ENCODE measurements around the gene TAF8. TPM values are rescaled to one million over a fixed set of nuclear protein-coding genes. Genes with fewer than 3 reads are reported as not detected.
A peak's percentile ranks its signal among the peaks of the same experiment; 100 is the strongest.

The TAF8 gene
- total RNA-seq, 1 donor from 2014 or later = 35.1 TPM

GRCh38 chr6:42123379-42124103 is 73.2 kb downstream of the TAF8 start:
- no peak overlapping the region for H3K4me3 ChIP-seq
- H3K9me3 ChIP-seq = no peaks in the 10 kb centered on the region
- intact Hi-C loops (cut with DNase I) = no loop called here
- DNase-seq (no peak), ATAC-seq (no peak)
- TF ChIP-seq CTCF (IDR thresholded peaks at IDR 0.05) = no peak
- peaks cover 14% of the 10 kb centered on the region for H3K4me1 ChIP-seq
- H3K36me3 ChIP-seq = peaks cover 19% of the 10 kb centered on the region
- no peak overlapping the region for H3K27ac ChIP-seq
- no peaks in the 10 kb centered on the region for H3K27me3 ChIP-seq (ENCODE audit: low read depth)

DNA sequence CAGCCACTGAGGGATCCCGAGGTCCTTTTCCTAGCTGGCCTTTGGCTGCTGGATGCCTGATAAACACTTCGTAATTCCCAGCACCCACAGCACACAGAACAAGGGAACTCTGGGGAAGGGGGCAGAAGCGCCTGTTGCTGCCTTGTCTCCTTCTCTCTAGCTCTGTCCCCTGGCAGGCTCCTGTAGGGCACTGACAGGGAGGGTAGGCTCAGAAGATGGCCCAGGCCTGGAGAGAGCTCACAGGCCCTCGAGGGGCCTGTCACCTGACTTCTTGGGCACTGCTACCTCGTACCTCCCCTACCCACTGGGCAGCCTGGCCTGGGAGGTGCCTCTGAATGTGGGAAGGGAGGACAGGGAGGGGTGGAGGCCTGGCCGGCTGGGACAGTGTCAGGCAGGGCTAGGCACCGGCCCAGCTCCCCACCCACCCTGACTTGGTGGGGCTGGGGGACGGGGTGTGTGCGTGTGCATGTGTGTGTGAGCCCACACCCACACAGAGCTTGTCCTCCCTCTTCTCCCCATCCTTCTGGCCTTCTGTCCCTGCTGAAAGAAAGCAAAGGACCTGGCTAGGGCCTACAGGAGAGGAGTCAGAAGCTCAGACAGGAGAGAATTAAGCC is 74.0 kb downstream of the TAF8 start:
- no peak overlapping the region for H3K4me3 ChIP-seq

DNA sequence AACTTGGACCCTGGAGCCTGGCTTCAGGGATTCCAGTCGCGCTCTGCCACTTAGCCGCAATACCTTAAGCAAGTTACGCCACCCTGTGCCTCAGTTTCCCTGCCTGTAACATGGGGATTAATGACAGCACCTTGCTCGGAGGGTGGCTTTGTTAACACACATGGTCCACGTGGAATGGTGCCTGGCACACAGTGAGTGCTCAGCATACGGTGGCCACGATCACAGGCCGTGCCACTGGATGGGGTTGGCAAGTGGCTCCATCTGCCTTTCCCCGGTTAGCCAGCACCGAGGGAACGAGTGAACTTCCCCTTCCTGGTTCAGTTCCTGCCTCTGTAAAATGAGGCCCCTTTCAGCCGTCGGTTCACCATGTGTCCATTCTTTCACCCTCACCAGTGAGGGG is 74.9 kb downstream of the TAF8 start:
- Histone ChIP-seq H3K36me3 (peaks cover 19% of the 10 kb centered on the region), H3K4me1 (peaks cover 12% of the 10 kb centered on the region), H3K27me3 (ENCODE audit: low read depth) (no peaks in the 10 kb centered on the region), H3K4me3 (no peak overlapping the region), H3K9me3 (no peaks in the 10 kb centered on the region), H3K27ac (no peak overlapping the region)
- intact Hi-C loops (cut with DNase I) = no loop called here
- ATAC-seq (no peak), DNase-seq (no peak)
- no peak for TF ChIP-seq CTCF (IDR thresholded peaks at IDR 0.05)

More for the DNA sequence above, 74.0 kb downstream of the TAF8 start:
- Histone ChIP-seq H3K36me3 (peaks cover 19% of the 10 kb centered on the region), H3K27me3 (ENCODE audit: low read depth) (no peaks in the 10 kb centered on the region), H3K9me3 (no peaks in the 10 kb centered on the region), H3K4me1 (peaks cover 12% of the 10 kb centered on the region), H3K27ac (no peak overlapping the region)
- DNase-seq (no peak), ATAC-seq (peak in 1 of 2 donors; percentile 17)
- no peak for TF ChIP-seq CTCF (IDR thresholded peaks at IDR 0.05)
- intact Hi-C loops (cut with DNase I) = no loop called here

- H3K9me3 ChIP-seq = no peaks in the 10 kb centered on the region
- intact Hi-C loops (cut with DNase I) = no loop called here
- H3K4me3 ChIP-seq = no peak overlapping the region
- H3K36me3 ChIP-seq = peaks cover 19% of the 10 kb centered on the region
- peaks cover 12% of the 10 kb centered on the region for H3K4me1 ChIP-seq
- H3K27ac ChIP-seq = no peak overlapping the region
- TF ChIP-seq CTCF (IDR thresholded peaks at IDR 0.05) = no peak
- DNase-seq (no peak), ATAC-seq (no peak)
- H3K27me3 ChIP-seq (ENCODE audit: low read depth) = no peaks in the 10 kb centered on the region
Measured at GRCh38 chr6:42125663-42126062, 75.3 kb downstream of the TAF8 start.

- Histone ChIP-seq H3K4me1 (peaks cover 5% of the 10 kb centered on the region), H3K36me3 (peaks cover 19% of the 10 kb centered on the region), H3K27me3 (ENCODE audit: low read depth) (no peaks in the 10 kb centered on the region), H3K9me3 (no peaks in the 10 kb centered on the region), H3K27ac (no peak overlapping the region), H3K4me3 (no peak overlapping the region)
- TF ChIP-seq CTCF (IDR thresholded peaks at IDR 0.05) = no peak
- peak in 1 of 2 donors; percentile 72 for ATAC-seq
- no peak for DNase-seq
- intact Hi-C loops (cut with DNase I) = no loop called here
Measured at GRCh38 chr6:42128460-42129359, 78.4 kb downstream of the TAF8 start.

All from lower lobe of right lung (tissue), 2 donors.